ENCODE results near the gene MIER2.

The MIER2 gene

GRCh38 chr19:293436-294110 lies 51.0 kb downstream of the MIER2 start:
- H3K4me3 ChIP-seq (replicated peaks; ENCODE audit: insufficient read depth, low read length) = no peak overlapping the region
- no peak overlapping the region for H3K27ac ChIP-seq (replicated peaks)
- TF ChIP-seq SPI1 (IDR thresholded peaks at IDR 0.05; ENCODE audit: borderline replicate concordance, low read depth) = no peak
- no peak for TF ChIP-seq POLR2AphosphoS5 (IDR thresholded peaks at IDR 0.05; ENCODE audit: low read depth)
- TF ChIP-seq, protein P1, sequence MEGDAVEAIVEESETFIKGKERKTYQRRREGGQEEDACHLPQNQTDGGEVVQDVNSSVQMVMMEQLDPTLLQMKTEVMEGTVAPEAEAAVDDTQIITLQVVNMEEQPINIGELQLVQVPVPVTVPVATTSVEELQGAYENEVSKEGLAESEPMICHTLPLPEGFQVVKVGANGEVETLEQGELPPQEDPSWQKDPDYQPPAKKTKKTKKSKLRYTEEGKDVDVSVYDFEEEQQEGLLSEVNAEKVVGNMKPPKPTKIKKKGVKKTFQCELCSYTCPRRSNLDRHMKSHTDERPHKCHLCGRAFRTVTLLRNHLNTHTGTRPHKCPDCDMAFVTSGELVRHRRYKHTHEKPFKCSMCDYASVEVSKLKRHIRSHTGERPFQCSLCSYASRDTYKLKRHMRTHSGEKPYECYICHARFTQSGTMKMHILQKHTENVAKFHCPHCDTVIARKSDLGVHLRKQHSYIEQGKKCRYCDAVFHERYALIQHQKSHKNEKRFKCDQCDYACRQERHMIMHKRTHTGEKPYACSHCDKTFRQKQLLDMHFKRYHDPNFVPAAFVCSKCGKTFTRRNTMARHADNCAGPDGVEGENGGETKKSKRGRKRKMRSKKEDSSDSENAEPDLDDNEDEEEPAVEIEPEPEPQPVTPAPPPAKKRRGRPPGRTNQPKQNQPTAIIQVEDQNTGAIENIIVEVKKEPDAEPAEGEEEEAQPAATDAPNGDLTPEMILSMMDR (IDR thresholded peaks at IDR 0.05; ENCODE audit: insufficient read depth, low read length) = no peak
- no peak for TF ChIP-seq REST (IDR thresholded peaks at IDR 0.05; ENCODE audit: insufficient replicate concordance, low read depth)
- TF ChIP-seq GABPA (IDR thresholded peaks at IDR 0.05; ENCODE audit: low read depth) = no peak
- DNase-seq (ENCODE audit: low read depth in 1 of 2, low spot score in 1 of 2) = no peak
- peaks cover 18% of the 10 kb centered on the region for H3K27me3 ChIP-seq (ENCODE audit: insufficient read depth, poor library complexity, severe bottlenecking)

- Histone ChIP-seq H3K27me3 (ENCODE audit: insufficient read depth, poor library complexity, severe bottlenecking) (peaks cover 18% of the 10 kb centered on the region), H3K4me3 (replicated peaks; ENCODE audit: insufficient read depth, low read length) (no peak overlapping the region), H3K27ac (replicated peaks) (no peak overlapping the region)
- DNase-seq (ENCODE audit: low read depth in 1 of 2, low spot score in 1 of 2) = no peak
- TF ChIP-seq GABPA (IDR thresholded peaks at IDR 0.05; ENCODE audit: low read depth) (no peak), SPI1 (IDR thresholded peaks at IDR 0.05; ENCODE audit: borderline replicate concordance, low read depth) (no peak), REST (IDR thresholded peaks at IDR 0.05; ENCODE audit: insufficient replicate concordance, low read depth) (no peak), POLR2AphosphoS5 (IDR thresholded peaks at IDR 0.05; ENCODE audit: low read depth) (no peak)
- TF ChIP-seq, protein P1 (IDR thresholded peaks at IDR 0.05; ENCODE audit: insufficient read depth, low read length) = no peak
These were observed 51.6 kb downstream of the MIER2 start for GRCh38 chr19:292951-293350.

GRCh38 chr19:292281-292884 lies 52.2 kb downstream of the MIER2 start:
- no peak for DNase-seq (ENCODE audit: low read depth in 1 of 2, low spot score in 1 of 2)
- H3K4me3 ChIP-seq (replicated peaks; ENCODE audit: insufficient read depth, low read length) = no peak overlapping the region
- H3K27me3 ChIP-seq (ENCODE audit: insufficient read depth, poor library complexity, severe bottlenecking) = peaks cover 18% of the 10 kb centered on the region
- H3K27ac ChIP-seq (replicated peaks) = no peak overlapping the region
- TF ChIP-seq POLR2AphosphoS5 (IDR thresholded peaks at IDR 0.05; ENCODE audit: low read depth) (no peak), SPI1 (IDR thresholded peaks at IDR 0.05; ENCODE audit: borderline replicate concordance, low read depth) (no peak), REST (IDR thresholded peaks at IDR 0.05; ENCODE audit: insufficient replicate concordance, low read depth) (no peak), GABPA (IDR thresholded peaks at IDR 0.05; ENCODE audit: low read depth) (no peak)
- TF ChIP-seq, protein P1 (IDR thresholded peaks at IDR 0.05; ENCODE audit: insufficient read depth, low read length) = no peak
